Measurements from ENCODE around the gene CIRBP.
"Not testable (repeated sequence)": the region's sequence is repeated elsewhere in the genome, so short reads cannot be mapped to it uniquely, and the experiment has no call there.

CIRBP gene

GRCh38 chr19:1300744-1301490, 31.8 kb downstream of the CIRBP start:
- H3K4me2 ChIP-seq (ENCODE audit: low read length), result no peak overlapping the region
- H3K27me3 ChIP-seq (ENCODE audit: control insufficient read depth, insufficient read depth, low read length), result peaks cover 13% of the 10 kb centered on the region
- H3K4me1 ChIP-seq (ENCODE audit: control insufficient read depth, insufficient read depth, low read length), result no peaks in the 10 kb centered on the region
- no peak overlapping the region for H3K9ac ChIP-seq (ENCODE audit: low read depth, low read length)
- no peaks in the 10 kb centered on the region for H3K36me3 ChIP-seq (ENCODE audit: insufficient read depth, low read length)
- no peak overlapping the region for H3K4me3 ChIP-seq (ENCODE audit: low read length)
- H3K9me3 ChIP-seq (replicated peaks; ENCODE audit: low read length), result no peaks in the 10 kb centered on the region

GRCh38 chr19:1302533-1303239, 33.6 kb downstream of the CIRBP start:
- Histone ChIP-seq H3K4me2 (ENCODE audit: low read length) (no peak overlapping the region), H3K36me3 (ENCODE audit: insufficient read depth, low read length) (no peaks in the 10 kb centered on the region), H3K9me3 (replicated peaks; ENCODE audit: low read length) (no peaks in the 10 kb centered on the region), H3K27me3 (ENCODE audit: control insufficient read depth, insufficient read depth, low read length) (peaks cover 13% of the 10 kb centered on the region), H3K4me3 (ENCODE audit: low read length) (no peak overlapping the region), H3K9ac (ENCODE audit: low read depth, low read length) (no peak overlapping the region), H3K4me1 (ENCODE audit: control insufficient read depth, insufficient read depth, low read length) (no peaks in the 10 kb centered on the region)

- H3K9ac ChIP-seq (ENCODE audit: low read depth, low read length), result no peak overlapping the region
- H3K4me3 ChIP-seq (ENCODE audit: low read length), result no peak overlapping the region
- H3K36me3 ChIP-seq (ENCODE audit: insufficient read depth, low read length), result no peaks in the 10 kb centered on the region
- H3K9me3 ChIP-seq (replicated peaks; ENCODE audit: low read length), result no peaks in the 10 kb centered on the region
- no peaks in the 10 kb centered on the region for H3K4me1 ChIP-seq (ENCODE audit: control insufficient read depth, insufficient read depth, low read length)
- no peak overlapping the region for H3K4me2 ChIP-seq (ENCODE audit: low read length)
- H3K27me3 ChIP-seq (ENCODE audit: control insufficient read depth, insufficient read depth, low read length), result peaks cover 19% of the 10 kb centered on the region
These were observed 35.2 kb downstream of the CIRBP start for GRCh38 chr19:1304197-1304924.

- H3K9me3 ChIP-seq (replicated peaks; ENCODE audit: low read length); H3K4me1 ChIP-seq (ENCODE audit: control insufficient read depth, insufficient read depth, low read length); H3K9ac ChIP-seq (ENCODE audit: low read depth, low read length); H3K4me3 ChIP-seq (ENCODE audit: low read length); H3K4me2 ChIP-seq (ENCODE audit: low read length); H3K36me3 ChIP-seq (ENCODE audit: insufficient read depth, low read length): not testable (repeated sequence)
- peaks cover 22% of the 10 kb centered on the region for H3K27me3 ChIP-seq (ENCODE audit: control insufficient read depth, insufficient read depth, low read length)
These were observed 36.2 kb downstream of the CIRBP start for GRCh38 chr19:1305354-1305753.

- Histone ChIP-seq H3K9ac (ENCODE audit: low read depth, low read length) (no peak overlapping the region), H3K36me3 (ENCODE audit: insufficient read depth, low read length) (no peaks in the 10 kb centered on the region), H3K4me1 (ENCODE audit: control insufficient read depth, insufficient read depth, low read length) (no peaks in the 10 kb centered on the region), H3K4me2 (ENCODE audit: low read length) (no peak overlapping the region), H3K4me3 (ENCODE audit: low read length) (no peak overlapping the region), H3K9me3 (replicated peaks; ENCODE audit: low read length) (no peaks in the 10 kb centered on the region), H3K27me3 (ENCODE audit: control insufficient read depth, insufficient read depth, low read length) (peaks cover 16% of the 10 kb centered on the region)
These were observed 38.2 kb downstream of the CIRBP start for GRCh38 chr19:1307320-1307719.

GRCh38 chr19:1307755-1308303, 38.7 kb downstream of the CIRBP start:
- Histone ChIP-seq H3K36me3 (ENCODE audit: insufficient read depth, low read length) (no peaks in the 10 kb centered on the region), H3K4me3 (ENCODE audit: low read length) (no peak overlapping the region), H3K9ac (ENCODE audit: low read depth, low read length) (no peak overlapping the region), H3K27me3 (ENCODE audit: control insufficient read depth, insufficient read depth, low read length) (peaks cover 14% of the 10 kb centered on the region), H3K4me2 (ENCODE audit: low read length) (no peak overlapping the region), H3K4me1 (ENCODE audit: control insufficient read depth, insufficient read depth, low read length) (no peaks in the 10 kb centered on the region), H3K9me3 (replicated peaks; ENCODE audit: low read length) (no peaks in the 10 kb centered on the region)

- no peak overlapping the region for H3K9ac ChIP-seq (ENCODE audit: low read depth, low read length)
- H3K4me1 ChIP-seq (ENCODE audit: control insufficient read depth, insufficient read depth, low read length), result peaks cover 6% of the 10 kb centered on the region
- no peak overlapping the region for H3K4me2 ChIP-seq (ENCODE audit: low read length)
- H3K4me3 ChIP-seq (ENCODE audit: low read length), result no peak overlapping the region
- no peaks in the 10 kb centered on the region for H3K9me3 ChIP-seq (replicated peaks; ENCODE audit: low read length)
- H3K27me3 ChIP-seq (ENCODE audit: control insufficient read depth, insufficient read depth, low read length), result peaks cover 11% of the 10 kb centered on the region
- no peaks in the 10 kb centered on the region for H3K36me3 ChIP-seq (ENCODE audit: insufficient read depth, low read length)
These were observed 39.6 kb downstream of the CIRBP start for GRCh38 chr19:1308718-1309117.

- Histone ChIP-seq H3K4me1 (ENCODE audit: control insufficient read depth, insufficient read depth, low read length) (peaks cover 6% of the 10 kb centered on the region), H3K4me2 (ENCODE audit: low read length) (no peak overlapping the region), H3K27me3 (ENCODE audit: control insufficient read depth, insufficient read depth, low read length) (peaks cover 8% of the 10 kb centered on the region), H3K9me3 (replicated peaks; ENCODE audit: low read length) (no peaks in the 10 kb centered on the region), H3K36me3 (ENCODE audit: insufficient read depth, low read length) (no peaks in the 10 kb centered on the region), H3K4me3 (ENCODE audit: low read length) (no peak overlapping the region), H3K9ac (ENCODE audit: low read depth, low read length) (no peak overlapping the region)
These were observed 41.1 kb downstream of the CIRBP start for GRCh38 chr19:1309977-1310852.

- no peaks in the 10 kb centered on the region for H3K36me3 ChIP-seq (ENCODE audit: insufficient read depth, low read length)
- H3K9ac ChIP-seq (ENCODE audit: low read depth, low read length), result no peak overlapping the region
- no peaks in the 10 kb centered on the region for H3K9me3 ChIP-seq (replicated peaks; ENCODE audit: low read length)
- peaks cover 10% of the 10 kb centered on the region for H3K27me3 ChIP-seq (ENCODE audit: control insufficient read depth, insufficient read depth, low read length)
- H3K4me3 ChIP-seq (ENCODE audit: low read length), result no peak overlapping the region
- no peak overlapping the region for H3K4me2 ChIP-seq (ENCODE audit: low read length)
- H3K4me1 ChIP-seq (ENCODE audit: control insufficient read depth, insufficient read depth, low read length), result peaks cover 6% of the 10 kb centered on the region
These were observed 41.7 kb downstream of the CIRBP start for GRCh38 chr19:1310853-1311180.

- no peak overlapping the region for H3K9ac ChIP-seq (ENCODE audit: low read depth, low read length)
- no peak overlapping the region for H3K4me3 ChIP-seq (ENCODE audit: low read length)
- H3K9me3 ChIP-seq (replicated peaks; ENCODE audit: low read length), result no peaks in the 10 kb centered on the region
- H3K4me2 ChIP-seq (ENCODE audit: low read length), result no peak overlapping the region
- H3K4me1 ChIP-seq (ENCODE audit: control insufficient read depth, insufficient read depth, low read length), result peaks cover 6% of the 10 kb centered on the region
- H3K27me3 ChIP-seq (ENCODE audit: control insufficient read depth, insufficient read depth, low read length), result peaks cover 18% of the 10 kb centered on the region
- H3K36me3 ChIP-seq (ENCODE audit: insufficient read depth, low read length), result no peaks in the 10 kb centered on the region
These were observed 42.5 kb downstream of the CIRBP start for GRCh38 chr19:1311543-1312091.

Measured in skeletal muscle satellite cell (primary cell).